Kidney (tissue), 14 donors: Measurements from ENCODE around the gene VTCN1. TPM values are rescaled to one million over a fixed set of nuclear protein-coding genes. Genes with fewer than 3 reads are reported as not detected.

Experiments used
- DNase-seq, 5 donors: peaks; one replicate each; pipeline ENCODE4 v3.0.0-alpha.2; 2013 to 2020
- FAIRE-seq: peaks from 2 replicates; lab custom pipeline; 2012; peaks lifted over from hg19 to GRCh38; lab: Jason Lieb, UNC
- H3K27ac ChIP-seq, 2 donors: one replicate each; pipeline ENCODE4 v1.7.0; 2013; ENCODE audit warnings: low read depth in 2 of 2, low read length in 2 of 2, inconsistent platforms in 1 of 2
- H3K27me3 ChIP-seq: one replicate; pipeline ENCODE4 v1.7.1; 2013; ENCODE audit warnings: low read length, inconsistent platforms; ENCODE audit not compliant: control insufficient read depth, insufficient read depth
- H3K36me3 ChIP-seq, 3 donors: one replicate each; pipeline versions ENCODE4 v1.7.0 to v1.7.1; 2013; ENCODE audit warnings: low read length in 3 of 3, control low read depth in 1 of 3, inconsistent platforms in 1 of 3; ENCODE audit not compliant: insufficient read depth in 3 of 3, control insufficient read depth in 2 of 3
- H3K4me1 ChIP-seq, 3 donors: one replicate each; pipeline versions ENCODE4 v1.7.0 to v1.7.1; 2013; ENCODE audit warnings: low read length in 3 of 3, inconsistent platforms in 1 of 3, low read depth in 1 of 3; ENCODE audit not compliant: control insufficient read depth in 2 of 3, insufficient read depth in 2 of 3
- H3K4me3 ChIP-seq, 3 donors: one replicate each; pipeline versions ENCODE4 v1.7.0 to v1.8.1; 2013; ENCODE audit warnings: low read length in 3 of 3, control low read depth in 1 of 3, inconsistent platforms in 1 of 3
- H3K9ac ChIP-seq, 3 donors: one replicate each; pipeline versions ENCODE4 v1.7.0 to v1.7.1; 2013; ENCODE audit warnings: low read length in 3 of 3, control low read depth in 1 of 3, inconsistent platforms in 1 of 3
- H3K9me3 ChIP-seq, 3 donors: one replicate each; pipeline versions ENCODE4 v1.7.0 to v1.7.1; 2013; ENCODE audit warnings: low read length in 3 of 3, control low read depth in 1 of 3, inconsistent platforms in 1 of 3; ENCODE audit not compliant: control insufficient read depth in 2 of 3, insufficient read depth in 1 of 3
- intact Hi-C: fragments of 100-400 bp; cut with DNase I; formaldehyde crosslinking; loops from one replicate; pipeline ENCODE4 v1.11.1; 2022
- polyA plus RNA-seq: library from polyadenylated mRNA; stranded (reverse); fragments of 350-450 nt; fragmentation: Illumina TruSeq; extraction: RNeasy Lipid Tissue Mini Kit (QIAGEN cat#74804); gene quantifications from one replicate; pipeline ENCODE4 v1.2.3, GENCODE V29; 2014; ENCODE audit warnings: low read depth, low replicate concordance; ENCODE audit not compliant: insufficient read depth
- total RNA-seq: library from RNA; stranded (reverse); fragmentation: NEBNext Ultra II Directional; extraction: Animal tissue kit (Norgen Biotek cat#: 25700); gene quantifications from one replicate; pipeline ENCODE4 v1.2.1, GENCODE V29; 2021
- TF ChIP-seq, protein P1 (sequence below): IDR thresholded peaks from 3 replicates; pipeline ENCODE4 v1.5.1; 2012; ENCODE audit warnings: mild to moderate bottlenecking, moderate library complexity, borderline replicate concordance; ENCODE audit not compliant: insufficient read depth; ENCODE audit errors: extremely low read depth
- donor health status: control.
- donor health status: control.
- donor health status: control.
- donor health status: control.
- donor health status: control.
- donor health status: DM: yes; HTN: yes; CAD: no.
- donor health status: Normal renal cell carcinoma (clear cell type).

Gene VTCN1
- total and polyA plus RNA-seq, 2 donors from 2014 or later = 26.5 to 32.6 TPM

GRCh38 chr1:117183112-117183511, 27.6 kb downstream of the VTCN1 start:
- Histone ChIP-seq H3K36me3 (no peaks in the 10 kb centered on the region), H3K4me1 (no peaks in the 10 kb centered on the region), H3K4me3 (no peak overlapping the region), H3K27me3 (no peaks in the 10 kb centered on the region), H3K9ac (no peak overlapping the region), H3K9me3 (no peaks in the 10 kb centered on the region), H3K27ac (no peak overlapping the region)
- intact Hi-C loops = no loop called here
- DNase-seq (no peak), FAIRE-seq (no peak)
- TF ChIP-seq, protein P1, sequence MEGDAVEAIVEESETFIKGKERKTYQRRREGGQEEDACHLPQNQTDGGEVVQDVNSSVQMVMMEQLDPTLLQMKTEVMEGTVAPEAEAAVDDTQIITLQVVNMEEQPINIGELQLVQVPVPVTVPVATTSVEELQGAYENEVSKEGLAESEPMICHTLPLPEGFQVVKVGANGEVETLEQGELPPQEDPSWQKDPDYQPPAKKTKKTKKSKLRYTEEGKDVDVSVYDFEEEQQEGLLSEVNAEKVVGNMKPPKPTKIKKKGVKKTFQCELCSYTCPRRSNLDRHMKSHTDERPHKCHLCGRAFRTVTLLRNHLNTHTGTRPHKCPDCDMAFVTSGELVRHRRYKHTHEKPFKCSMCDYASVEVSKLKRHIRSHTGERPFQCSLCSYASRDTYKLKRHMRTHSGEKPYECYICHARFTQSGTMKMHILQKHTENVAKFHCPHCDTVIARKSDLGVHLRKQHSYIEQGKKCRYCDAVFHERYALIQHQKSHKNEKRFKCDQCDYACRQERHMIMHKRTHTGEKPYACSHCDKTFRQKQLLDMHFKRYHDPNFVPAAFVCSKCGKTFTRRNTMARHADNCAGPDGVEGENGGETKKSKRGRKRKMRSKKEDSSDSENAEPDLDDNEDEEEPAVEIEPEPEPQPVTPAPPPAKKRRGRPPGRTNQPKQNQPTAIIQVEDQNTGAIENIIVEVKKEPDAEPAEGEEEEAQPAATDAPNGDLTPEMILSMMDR = no peak

GRCh38 chr1:117182319-117182718, 28.4 kb downstream of the VTCN1 start:
- H3K9ac ChIP-seq = no peak overlapping the region
- no peaks in the 10 kb centered on the region for H3K36me3 ChIP-seq
- no peak overlapping the region for H3K4me3 ChIP-seq
- no peak overlapping the region for H3K27ac ChIP-seq
- no peaks in the 10 kb centered on the region for H3K27me3 ChIP-seq
- FAIRE-seq (no peak), DNase-seq (no peak)
- H3K9me3 ChIP-seq = no peaks in the 10 kb centered on the region
- intact Hi-C loops = no loop called here
- H3K4me1 ChIP-seq = no peaks in the 10 kb centered on the region
- TF ChIP-seq, protein P1 = no peak

- TF ChIP-seq, protein P1 = no peak
- DNase-seq (no peak), FAIRE-seq (no peak)
- Histone ChIP-seq H3K9me3 (no peaks in the 10 kb centered on the region), H3K9ac (no peak overlapping the region), H3K4me1 (no peaks in the 10 kb centered on the region), H3K36me3 (no peaks in the 10 kb centered on the region), H3K27ac (no peak overlapping the region), H3K4me3 (no peak overlapping the region), H3K27me3 (no peaks in the 10 kb centered on the region)
- intact Hi-C loops = no loop called here
These were observed 29.1 kb downstream of the VTCN1 start for GRCh38 chr1:117181630-117182041.

DNA sequence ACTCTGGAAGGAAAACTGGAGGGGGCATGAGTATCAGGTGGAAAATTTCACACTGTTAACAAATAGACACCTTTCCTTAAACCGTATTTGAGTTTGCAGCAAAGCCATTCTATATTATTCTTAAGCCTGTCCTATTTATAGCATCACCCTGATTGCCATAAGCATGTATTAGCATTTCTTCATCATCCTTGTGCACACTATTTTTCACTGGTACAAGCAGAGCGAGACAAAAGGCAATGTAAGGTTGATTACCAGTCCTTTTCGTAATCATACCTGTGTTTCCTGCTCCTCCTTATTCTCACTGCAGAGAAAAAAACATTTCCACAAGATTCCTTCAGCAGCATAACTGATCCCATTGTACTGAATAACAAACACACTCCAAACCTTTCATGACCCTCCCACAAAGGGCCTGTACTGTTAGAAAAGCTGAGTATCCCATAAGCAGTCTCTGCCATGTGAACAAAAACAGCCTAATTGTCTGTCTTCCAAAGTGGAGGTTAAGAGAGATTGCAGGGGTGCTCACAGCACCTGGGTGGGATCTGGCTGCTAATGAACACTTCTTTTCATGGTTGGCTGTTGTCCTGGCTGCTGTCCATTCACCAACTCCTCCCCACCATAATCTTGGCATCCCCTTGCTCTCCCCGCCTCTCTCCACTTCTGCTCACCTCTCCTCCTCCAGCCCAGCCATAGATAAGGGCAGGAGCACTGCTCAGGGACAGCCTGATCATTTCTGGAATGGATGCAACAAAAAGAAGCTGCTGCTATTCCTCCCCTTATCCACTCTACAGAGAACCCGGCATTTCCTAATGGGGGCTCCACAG, 30.4 kb downstream of the VTCN1 start:
- H3K9me3 ChIP-seq = no peaks in the 10 kb centered on the region
- intact Hi-C loops = no loop called here
- DNase-seq (no peak), FAIRE-seq (no peak)
- no peak overlapping the region for H3K9ac ChIP-seq
- no peaks in the 10 kb centered on the region for H3K4me1 ChIP-seq
- H3K4me3 ChIP-seq = no peak overlapping the region
- H3K27ac ChIP-seq = no peak overlapping the region
- no peaks in the 10 kb centered on the region for H3K27me3 ChIP-seq
- TF ChIP-seq, protein P1 = no peak
- no peaks in the 10 kb centered on the region for H3K36me3 ChIP-seq
